ENCODE data around the gene UNC13B. TPM values are rescaled to one million over a fixed set of nuclear protein-coding genes. Genes with fewer than 3 reads are reported as not detected.

UNC13B gene
- total and polyA plus RNA-seq, 2 experiments from 2014 or later: 7.1 to 24.3 TPM

DNA sequence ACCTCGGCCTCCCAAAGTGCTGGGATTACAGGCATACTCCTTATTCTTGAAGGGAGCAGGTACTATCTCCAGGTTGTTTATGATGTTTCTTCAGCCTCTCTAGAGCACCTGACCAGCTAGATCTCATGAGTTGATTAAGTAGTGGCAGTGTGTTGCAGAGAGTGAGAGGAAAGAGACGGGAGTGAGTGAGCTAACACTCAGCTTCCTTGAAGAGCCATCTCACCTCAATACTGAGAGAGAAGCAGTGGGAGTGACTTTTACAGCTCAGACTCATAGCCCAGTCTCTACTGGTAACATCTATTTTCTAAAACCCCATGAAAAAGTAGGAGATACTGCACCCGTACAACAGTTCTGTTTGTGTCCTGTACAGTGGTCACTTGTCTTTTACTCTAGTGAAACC lies 284.2 kb downstream of the UNC13B start:
- no peak overlapping the region for H3K4me3 ChIP-seq
- H3K36me3 ChIP-seq (replicated peaks; ENCODE audit: insufficient read depth, low read depth): no peaks in the 10 kb centered on the region
- H3K27ac ChIP-seq: no peak overlapping the region
- H3K27me3 ChIP-seq: no peaks in the 10 kb centered on the region
- no peak for TF ChIP-seq EZH2 (IDR thresholded peaks at IDR 0.05; ENCODE audit: borderline replicate concordance)
- TF ChIP-seq EZH2phosphoT487 (IDR thresholded peaks at IDR 0.05; ENCODE audit: low read depth, severe bottlenecking, unreplicated experiment): no peak
- TF ChIP-seq, protein P1, sequence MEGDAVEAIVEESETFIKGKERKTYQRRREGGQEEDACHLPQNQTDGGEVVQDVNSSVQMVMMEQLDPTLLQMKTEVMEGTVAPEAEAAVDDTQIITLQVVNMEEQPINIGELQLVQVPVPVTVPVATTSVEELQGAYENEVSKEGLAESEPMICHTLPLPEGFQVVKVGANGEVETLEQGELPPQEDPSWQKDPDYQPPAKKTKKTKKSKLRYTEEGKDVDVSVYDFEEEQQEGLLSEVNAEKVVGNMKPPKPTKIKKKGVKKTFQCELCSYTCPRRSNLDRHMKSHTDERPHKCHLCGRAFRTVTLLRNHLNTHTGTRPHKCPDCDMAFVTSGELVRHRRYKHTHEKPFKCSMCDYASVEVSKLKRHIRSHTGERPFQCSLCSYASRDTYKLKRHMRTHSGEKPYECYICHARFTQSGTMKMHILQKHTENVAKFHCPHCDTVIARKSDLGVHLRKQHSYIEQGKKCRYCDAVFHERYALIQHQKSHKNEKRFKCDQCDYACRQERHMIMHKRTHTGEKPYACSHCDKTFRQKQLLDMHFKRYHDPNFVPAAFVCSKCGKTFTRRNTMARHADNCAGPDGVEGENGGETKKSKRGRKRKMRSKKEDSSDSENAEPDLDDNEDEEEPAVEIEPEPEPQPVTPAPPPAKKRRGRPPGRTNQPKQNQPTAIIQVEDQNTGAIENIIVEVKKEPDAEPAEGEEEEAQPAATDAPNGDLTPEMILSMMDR (IDR thresholded peaks at IDR 0.05; ENCODE audit: poor library complexity): no peak
- peaks cover 14% of the 10 kb centered on the region for H3K4me1 ChIP-seq (ENCODE audit: insufficient read depth)
- H3K9me2 ChIP-seq (replicated peaks; ENCODE audit: insufficient read depth): no peaks in the 10 kb centered on the region
- no peak for DNase-seq (ENCODE audit: low spot score)
- WGBS (ENCODE audit: low lambda C conversion rate, missing lambda C conversion rate): 94% methylated on average over 3 of the region's 3 CpGs
- H3K79me2 ChIP-seq: no peaks in the 10 kb centered on the region
- H3K9me3 ChIP-seq (ENCODE audit: low read depth): no peaks in the 10 kb centered on the region
- H2AFZ ChIP-seq: no peak overlapping the region
- H4K20me1 ChIP-seq (ENCODE audit: insufficient read depth, poor library complexity, severe bottlenecking): no peaks in the 10 kb centered on the region
- H3K4me2 ChIP-seq: no peak overlapping the region

DNA sequence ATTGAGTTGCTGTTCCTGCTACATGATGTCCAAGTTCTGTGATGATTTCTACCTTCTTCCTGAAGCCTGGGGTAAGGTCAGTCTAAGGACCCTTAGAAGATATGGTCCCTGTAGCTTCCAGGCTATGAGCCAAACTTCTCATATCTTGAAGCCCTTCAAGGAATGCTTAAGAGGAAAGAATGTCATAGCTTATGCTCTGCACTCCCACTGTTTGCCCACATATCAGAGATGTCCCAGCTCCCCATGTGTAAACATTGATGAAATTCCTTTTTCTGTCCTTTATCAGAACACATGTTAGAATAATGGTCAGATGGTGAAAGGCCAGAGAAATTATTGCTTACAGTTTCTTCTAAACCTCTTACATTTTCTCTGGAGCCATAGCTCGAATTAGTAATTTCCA lies 286.7 kb downstream of the UNC13B start:
- H3K27ac ChIP-seq: no peak overlapping the region
- no peaks in the 10 kb centered on the region for H4K20me1 ChIP-seq (ENCODE audit: insufficient read depth, poor library complexity, severe bottlenecking)
- no peaks in the 10 kb centered on the region for H3K36me3 ChIP-seq (replicated peaks; ENCODE audit: insufficient read depth, low read depth)
- no peak overlapping the region for H3K4me3 ChIP-seq
- TF ChIP-seq EZH2 (IDR thresholded peaks at IDR 0.05; ENCODE audit: borderline replicate concordance): no peak
- TF ChIP-seq, protein P1 (IDR thresholded peaks at IDR 0.05; ENCODE audit: poor library complexity): no peak
- no peak for TF ChIP-seq EZH2phosphoT487 (IDR thresholded peaks at IDR 0.05; ENCODE audit: low read depth, severe bottlenecking, unreplicated experiment)
- H3K9me3 ChIP-seq (ENCODE audit: low read depth): no peaks in the 10 kb centered on the region
- H3K9me2 ChIP-seq (replicated peaks; ENCODE audit: insufficient read depth): no peaks in the 10 kb centered on the region
- no peaks in the 10 kb centered on the region for H3K27me3 ChIP-seq
- no peak overlapping the region for H2AFZ ChIP-seq
- peak overlapping the region; percentile 53 for H3K4me2 ChIP-seq
- whole genome bisulfite sequencing (ENCODE audit: low lambda C conversion rate, missing lambda C conversion rate): 64% methylated on average over 1 of the region's 1 CpG
- H3K4me1 ChIP-seq (ENCODE audit: insufficient read depth): peaks cover 14% of the 10 kb centered on the region
- no peaks in the 10 kb centered on the region for H3K79me2 ChIP-seq
- no peak for DNase-seq (ENCODE audit: low spot score)

DNA sequence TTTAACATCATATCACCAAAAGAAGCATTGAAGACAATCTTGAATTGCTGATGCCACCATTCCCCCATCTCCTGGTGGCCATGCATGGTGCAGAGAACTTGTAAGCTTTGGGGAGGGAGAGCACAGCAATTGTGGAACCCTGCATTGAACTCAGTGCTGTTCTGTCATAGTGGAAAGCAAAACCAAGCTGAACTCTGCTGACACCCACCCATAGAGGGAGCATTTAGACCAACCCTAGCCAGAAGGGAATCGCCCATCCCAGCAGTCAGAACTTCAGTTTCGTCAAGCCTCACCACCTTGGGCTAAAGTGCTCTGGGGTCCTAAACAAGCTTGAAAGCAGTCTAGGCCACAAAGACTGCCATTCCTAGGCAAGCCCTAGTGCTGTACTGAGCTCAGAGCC lies 290.7 kb downstream of the UNC13B start:
- no peak overlapping the region for H3K4me3 ChIP-seq
- H3K79me2 ChIP-seq: no peaks in the 10 kb centered on the region
- H3K27me3 ChIP-seq: no peaks in the 10 kb centered on the region
- no peaks in the 10 kb centered on the region for H3K9me3 ChIP-seq (ENCODE audit: low read depth)
- H4K20me1 ChIP-seq (ENCODE audit: insufficient read depth, poor library complexity, severe bottlenecking): no peaks in the 10 kb centered on the region
- no peaks in the 10 kb centered on the region for H3K36me3 ChIP-seq (replicated peaks; ENCODE audit: insufficient read depth, low read depth)
- no peak for DNase-seq (ENCODE audit: low spot score)
- no peak overlapping the region for H2AFZ ChIP-seq
- 81% methylated on average over 2 of the region's 2 CpGs for WGBS (ENCODE audit: low lambda C conversion rate, missing lambda C conversion rate)
- H3K27ac ChIP-seq: no peak overlapping the region
- H3K4me2 ChIP-seq: no peak overlapping the region
- TF ChIP-seq, protein P1 (IDR thresholded peaks at IDR 0.05; ENCODE audit: poor library complexity): no peak
- TF ChIP-seq EZH2 (IDR thresholded peaks at IDR 0.05; ENCODE audit: borderline replicate concordance) (no peak), EZH2phosphoT487 (IDR thresholded peaks at IDR 0.05; ENCODE audit: low read depth, severe bottlenecking, unreplicated experiment) (no peak)
- H3K9me2 ChIP-seq (replicated peaks; ENCODE audit: insufficient read depth): no peaks in the 10 kb centered on the region
- peaks cover 14% of the 10 kb centered on the region for H3K4me1 ChIP-seq (ENCODE audit: insufficient read depth)

GRCh38 chr9:35453786-35454185 lies 292.0 kb downstream of the UNC13B start:
- WGBS (ENCODE audit: low lambda C conversion rate, missing lambda C conversion rate): 87% methylated on average over 2 of the region's 2 CpGs
- Histone ChIP-seq H3K9me2 (replicated peaks; ENCODE audit: insufficient read depth) (no peaks in the 10 kb centered on the region), H3K27ac (no peak overlapping the region), H4K20me1 (ENCODE audit: insufficient read depth, poor library complexity, severe bottlenecking) (no peaks in the 10 kb centered on the region), H3K4me1 (ENCODE audit: insufficient read depth) (peaks cover 4% of the 10 kb centered on the region), H3K4me2 (no peak overlapping the region), H2AFZ (no peak overlapping the region), H3K27me3 (no peaks in the 10 kb centered on the region), H3K36me3 (replicated peaks; ENCODE audit: insufficient read depth, low read depth) (no peaks in the 10 kb centered on the region), H3K79me2 (no peaks in the 10 kb centered on the region), H3K9me3 (ENCODE audit: low read depth) (no peaks in the 10 kb centered on the region), H3K4me3 (no peak overlapping the region)
- TF ChIP-seq, protein P1 (IDR thresholded peaks at IDR 0.05; ENCODE audit: poor library complexity): no peak
- TF ChIP-seq EZH2 (IDR thresholded peaks at IDR 0.05; ENCODE audit: borderline replicate concordance): no peak
- TF ChIP-seq EZH2phosphoT487 (IDR thresholded peaks at IDR 0.05; ENCODE audit: low read depth, severe bottlenecking, unreplicated experiment): no peak
- no peak for DNase-seq (ENCODE audit: low spot score)
